Ectodermal cell (in vitro differentiated cells): ENCODE data around the gene NXPH4.
A peak's percentile ranks its signal among the peaks of the same experiment; 100 is the strongest.

Experiments
- H3K27ac ChIP-seq: 2 replicates; pipeline ENCODE4 v1.7.0; 2013; ENCODE audit warnings: mild to moderate bottlenecking, low read depth, low read length; ENCODE audit not compliant: insufficient read depth, poor library complexity, severe bottlenecking
- H3K27me3 ChIP-seq: 2 replicates; pipeline ENCODE4 v1.7.0; 2013; ENCODE audit warnings: mild to moderate bottlenecking, low read length; ENCODE audit not compliant: insufficient read depth, control insufficient read depth, poor library complexity, severe bottlenecking
- H3K36me3 ChIP-seq: one replicate; pipeline ENCODE4 v1.7.0; 2013; ENCODE audit warnings: low read length; ENCODE audit not compliant: control insufficient read depth, insufficient read depth
- H3K4me1 ChIP-seq: one replicate; pipeline ENCODE4 v1.7.0; 2013; ENCODE audit warnings: low read length; ENCODE audit not compliant: control insufficient read depth, insufficient read depth
- H3K4me3 ChIP-seq: 2 replicates; pipeline ENCODE4 v1.7.0; 2013; ENCODE audit warnings: low read depth, low read length, control low read depth; ENCODE audit not compliant: insufficient read depth
- H3K9me3 ChIP-seq: 2 replicates; pipeline ENCODE4 v1.7.0; 2013; ENCODE audit warnings: mild to moderate bottlenecking, low read length, moderate library complexity; ENCODE audit not compliant: control insufficient read depth
- WGBS, 2 experiments: methylation state at CpG; one replicate each; pipeline ENCODE4 v1.1.7; 2013; ENCODE audit warnings: missing lambda C conversion rate in 2 of 2; 5-methylcytosine and 5-hydroxymethylcytosine counted together

The NXPH4 gene

GRCh38 chr12:57243521-57244311 lies 27.1 kb downstream of the NXPH4 start:
- Histone ChIP-seq H3K4me1 (peaks cover 32% of the 10 kb centered on the region), H3K27ac (no peak overlapping the region), H3K4me3 (peak overlapping the region; percentile 36), H3K9me3 (no peaks in the 10 kb centered on the region), H3K36me3 (no peaks in the 10 kb centered on the region), H3K27me3 (peaks cover 61% of the 10 kb centered on the region)
- WGBS, 2 experiments = 22 to 23% methylated on average over 41 of the region's 41 CpGs

GRCh38 chr12:57244312-57244696 lies 27.7 kb downstream of the NXPH4 start:
- H3K36me3 ChIP-seq = no peaks in the 10 kb centered on the region
- no peaks in the 10 kb centered on the region for H3K9me3 ChIP-seq
- no peak overlapping the region for H3K4me3 ChIP-seq
- WGBS, 2 experiments = 81 to 82% methylated on average over 6 of the region's 6 CpGs
- H3K27me3 ChIP-seq = peaks cover 55% of the 10 kb centered on the region
- H3K4me1 ChIP-seq = peaks cover 31% of the 10 kb centered on the region
- H3K27ac ChIP-seq = no peak overlapping the region

GRCh38 chr12:57247041-57247440 lies 30.4 kb downstream of the NXPH4 start:
- WGBS, 2 experiments = 50 to 65% methylated on average over 1 of the region's 1 CpG
- Histone ChIP-seq H3K9me3 (no peaks in the 10 kb centered on the region), H3K4me1 (peaks cover 6% of the 10 kb centered on the region), H3K4me3 (no peak overlapping the region), H3K27me3 (peaks cover 27% of the 10 kb centered on the region), H3K36me3 (no peaks in the 10 kb centered on the region), H3K27ac (no peak overlapping the region)

- Histone ChIP-seq H3K9me3 (no peaks in the 10 kb centered on the region), H3K4me3 (no peak overlapping the region), H3K4me1 (no peaks in the 10 kb centered on the region), H3K27me3 (peaks cover 6% of the 10 kb centered on the region), H3K36me3 (no peaks in the 10 kb centered on the region), H3K27ac (no peak overlapping the region)
- 89 to 93% methylated on average over 7 of the region's 7 CpGs for WGBS, 2 experiments
Measured at GRCh38 chr12:57248934-57249742, 32.5 kb downstream of the NXPH4 start.

DNA sequence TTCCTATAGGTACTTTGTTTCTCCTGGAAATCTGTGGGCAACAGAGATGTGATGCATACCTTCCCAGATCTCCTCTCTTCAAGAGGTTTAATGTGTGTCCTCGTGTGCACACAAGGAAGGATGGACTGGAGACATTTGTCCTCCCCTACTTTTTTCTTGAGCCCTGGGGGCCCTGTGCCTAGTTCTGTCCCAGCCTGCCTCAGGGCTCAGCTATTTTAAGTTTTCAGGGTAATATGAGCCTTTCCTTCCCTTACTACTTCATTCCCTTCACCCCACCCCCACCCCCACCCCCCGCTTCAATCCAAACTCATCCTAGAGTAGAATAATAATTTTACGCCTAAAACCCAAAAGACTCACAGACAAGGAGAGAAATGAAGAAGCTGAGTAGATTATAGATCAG lies 33.9 kb downstream of the NXPH4 start:
- no peak overlapping the region for H3K4me3 ChIP-seq
- no peaks in the 10 kb centered on the region for H3K36me3 ChIP-seq
- 93 to 95% methylated on average over 1 to 2 of the region's 3 CpGs for WGBS, 2 experiments
- no peaks in the 10 kb centered on the region for H3K9me3 ChIP-seq
- H3K4me1 ChIP-seq = no peaks in the 10 kb centered on the region
- no peak overlapping the region for H3K27ac ChIP-seq
- H3K27me3 ChIP-seq = no peaks in the 10 kb centered on the region

GRCh38 chr12:57250956-57251355 lies 34.4 kb downstream of the NXPH4 start, which contains the start of gene STAC3:
Gene STAC3, minus strand, starts transcription at chr12:57251187. Its CDS starts 1,551 bp downstream, at chr12:57249636.
- H3K36me3 ChIP-seq = peaks cover 4% of the 10 kb centered on the region
- no peak within 1 kb of the TSS for H3K4me3 ChIP-seq
- WGBS, 2 experiments = 61 to 65% methylated on average over 7 of the region's 7 CpGs
- H3K27me3 ChIP-seq = no peaks in the 10 kb centered on the region
- no peak within 1 kb of the TSS for H3K27ac ChIP-seq
- no peaks in the 10 kb centered on the region for H3K4me1 ChIP-seq
- no peaks in the 10 kb centered on the region for H3K9me3 ChIP-seq

DNA sequence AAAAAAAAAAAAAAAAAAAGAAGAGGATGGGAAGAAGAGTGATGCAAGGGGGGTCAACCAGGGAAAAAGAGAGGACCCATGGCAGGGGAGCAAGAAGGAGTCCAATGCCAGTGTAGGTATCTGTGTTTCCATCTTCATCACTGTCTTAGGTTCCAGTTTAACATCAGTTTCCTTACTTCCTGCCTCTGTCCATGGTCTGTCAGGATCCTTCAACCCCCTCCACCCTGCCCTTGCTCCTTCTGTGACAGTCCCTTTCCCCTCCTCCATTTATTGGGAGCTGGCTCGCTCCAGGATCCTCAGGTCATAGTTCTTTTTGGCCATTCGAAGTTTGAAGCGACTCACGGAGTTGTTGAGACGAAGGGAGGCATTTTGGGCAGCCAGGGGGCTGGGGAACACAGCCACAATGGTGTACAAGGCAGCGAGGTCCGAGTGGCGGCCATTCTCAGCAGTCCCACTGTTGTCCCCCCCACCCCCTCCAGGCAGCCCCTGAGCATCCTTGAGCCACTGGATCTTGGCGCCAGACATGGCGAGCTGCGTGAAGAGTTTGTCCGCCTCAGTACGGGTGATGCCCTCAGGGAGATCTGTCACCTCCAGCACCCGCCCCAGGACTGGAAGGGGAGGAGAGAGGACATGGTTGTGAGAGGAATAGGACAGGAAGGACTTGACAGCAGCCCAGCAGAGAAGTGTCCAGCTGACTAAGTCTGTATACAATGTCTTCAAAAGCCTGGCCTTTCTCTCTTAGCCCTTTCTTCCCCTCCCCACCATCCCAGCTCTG lies 38.1 kb downstream of the NXPH4 start:
- Histone ChIP-seq H3K36me3 (peaks cover 27% of the 10 kb centered on the region), H3K4me3 (no peak overlapping the region), H3K27me3 (no peaks in the 10 kb centered on the region), H3K4me1 (no peaks in the 10 kb centered on the region), H3K9me3 (no peaks in the 10 kb centered on the region), H3K27ac (no peak overlapping the region)
- 96 to 97% methylated on average over 14 of the region's 14 CpGs for WGBS, 2 experiments

- H3K27ac ChIP-seq = no peak overlapping the region
- no peaks in the 10 kb centered on the region for H3K9me3 ChIP-seq
- H3K36me3 ChIP-seq = peaks cover 27% of the 10 kb centered on the region
- WGBS, 2 experiments = 95 to 97% methylated on average over 6 of the region's 6 CpGs
- H3K27me3 ChIP-seq = no peaks in the 10 kb centered on the region
- H3K4me1 ChIP-seq = peaks cover 7% of the 10 kb centered on the region
- no peak overlapping the region for H3K4me3 ChIP-seq
Measured at GRCh38 chr12:57255916-57256315, 39.3 kb downstream of the NXPH4 start.

DNA sequence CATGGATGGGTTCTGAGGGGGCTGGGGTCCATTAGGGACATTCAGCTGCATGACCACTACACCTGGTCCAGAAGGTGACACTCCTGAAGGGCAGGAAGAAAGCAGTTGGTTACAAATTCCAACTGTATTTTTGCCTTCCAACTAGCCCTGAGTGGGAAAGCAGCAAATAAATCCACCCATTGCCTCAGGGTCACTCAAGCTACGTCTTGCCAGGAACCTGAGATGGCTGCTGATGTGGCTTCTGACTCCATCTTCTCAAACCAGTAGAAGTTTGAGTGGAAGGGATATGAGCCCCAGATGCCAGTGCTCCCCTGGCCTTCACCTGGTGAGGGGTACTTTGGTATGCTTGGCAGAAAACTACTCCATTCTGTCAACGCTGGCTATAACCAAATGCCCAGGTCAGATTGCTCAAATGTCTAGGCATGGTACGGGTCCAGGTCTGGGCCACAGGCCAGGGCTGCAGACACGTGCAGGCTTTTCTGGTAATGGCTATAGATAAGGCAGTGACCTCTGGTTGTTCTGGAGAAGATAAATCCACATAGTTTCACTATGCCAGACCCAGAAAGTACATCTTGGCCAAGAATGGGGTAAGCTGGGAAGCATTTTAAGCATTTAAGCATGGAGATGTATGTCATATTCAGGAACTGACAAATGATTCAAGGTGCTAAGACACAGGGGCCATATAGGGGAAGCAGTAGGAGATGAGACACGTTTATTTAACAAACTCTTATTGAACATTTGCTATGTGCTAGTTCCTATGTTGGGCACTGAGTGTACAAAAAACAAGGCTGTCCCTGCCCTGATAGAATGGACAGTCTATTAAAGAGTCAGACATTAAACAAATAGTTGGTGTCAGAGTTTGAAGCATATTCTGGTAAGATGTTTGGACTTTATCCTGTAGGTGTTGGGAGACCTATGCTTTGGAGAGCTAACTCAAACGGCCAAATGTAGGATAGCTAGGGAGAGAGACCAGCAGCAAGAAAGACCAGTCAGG lies 42.7 kb downstream of the NXPH4 start:
- no peaks in the 10 kb centered on the region for H3K9me3 ChIP-seq
- 89 to 92% methylated on average over 6 of the region's 6 CpGs for WGBS, 2 experiments
- H3K4me1 ChIP-seq = peaks cover 27% of the 10 kb centered on the region
- no peaks in the 10 kb centered on the region for H3K27me3 ChIP-seq
- no peak overlapping the region for H3K27ac ChIP-seq
- H3K4me3 ChIP-seq = no peak overlapping the region
- peaks cover 27% of the 10 kb centered on the region for H3K36me3 ChIP-seq
